HEK293 (cell line): ENCODE data around the gene ADRM1.
A peak's percentile ranks its signal among the peaks of the same experiment; 100 is the strongest.

Experiments
- CTCF ChIA-PET: fragments of 350-600 bp; formaldehyde crosslinking; extraction: SDS; loops from one replicate; lab custom pipeline; 2021; ENCODE audit warnings: antibody characterized with exemption; lab: Yijun Ruan, JAX
- POLR2A ChIA-PET: fragments of 300-600 bp; formaldehyde crosslinking; extraction: SDS; loops from one replicate; lab custom pipeline; 2020; ENCODE audit warnings: antibody characterized with exemption, inconsistent platforms; lab: Yijun Ruan, JAX
- H3K27ac ChIP-seq: fragments of 200-500 bp; sonication (Bioruptor generic); 2 replicates; pipeline ENCODE4 v1.5.1; 2014; ENCODE audit warnings: low read depth, low read length, control low read depth, inconsistent platforms; ENCODE audit errors: extremely low read depth
- H3K36me3 ChIP-seq, 2 experiments: fragments of 200-500 bp in 1 of 2; sonication (Bioruptor generic) in 1 of 2; 1 replicate in 1 of 2; 2 replicates in 1 of 2; pipeline ENCODE4 v1.5.1; 2014 to 2017; ENCODE audit warnings: inconsistent platforms in 2 of 2, low read length in 2 of 2; ENCODE audit not compliant: control insufficient read depth in 2 of 2, insufficient read depth in 1 of 2
- H3K4me1 ChIP-seq: fragments of 200-500 bp; sonication (Bioruptor generic); 2 replicates; pipeline ENCODE4 v1.5.1; 2014; ENCODE audit warnings: mild to moderate bottlenecking, low read length, inconsistent platforms; ENCODE audit not compliant: control insufficient read depth, insufficient read depth
- H3K4me3 ChIP-seq: 2 replicates; pipeline ENCODE4 v1.5.1; 2011; ENCODE audit warnings: low read depth, mild to moderate bottlenecking, control low read depth, low read length, moderate library complexity
- H3K9me3 ChIP-seq: fragments of 200-500 bp; sonication (Bioruptor generic); 2 replicates; pipeline ENCODE4 v1.5.1; 2014; ENCODE audit warnings: low read depth, low read length, inconsistent platforms; ENCODE audit not compliant: control insufficient read depth, insufficient read depth
- BCL11B ChIP-seq: fragments of 450-650 bp; formaldehyde crosslinking; IDR thresholded peaks from 2 replicates; pipeline ENCODE4 v1.5.1; 2016; ENCODE audit warnings: low read depth, missing biosample characterization, missing genetic modification characterization
- EGR2 ChIP-seq: fragments of 450-650 bp; formaldehyde crosslinking; IDR thresholded peaks from 2 replicates; pipeline ENCODE4 v1.5.1; 2016; ENCODE audit warnings: low read depth, missing biosample characterization, missing genetic modification characterization
- HIC1 ChIP-seq: fragments of 450-650 bp; formaldehyde crosslinking; IDR thresholded peaks from 2 replicates; pipeline ENCODE4 v1.5.1; 2016; ENCODE audit warnings: missing biosample characterization, missing genetic modification characterization
- SCRT1 ChIP-seq: fragments of 450-650 bp; formaldehyde crosslinking; IDR thresholded peaks from 2 replicates; pipeline ENCODE4 v1.5.1; 2016; ENCODE audit warnings: missing biosample characterization, missing genetic modification characterization, borderline replicate concordance
- SCRT2 ChIP-seq: fragments of 450-650 bp; formaldehyde crosslinking; IDR thresholded peaks from 2 replicates; pipeline ENCODE4 v1.5.1; 2016; ENCODE audit warnings: missing biosample characterization, missing genetic modification characterization
- YY1 ChIP-seq: fragments of 450-650 bp; formaldehyde crosslinking; IDR thresholded peaks from 2 replicates; pipeline ENCODE4 v1.5.1; 2018; ENCODE audit warnings: missing biosample characterization, missing genetic modification characterization
- ZBTB48 ChIP-seq: fragments of 450-650 bp; formaldehyde crosslinking; IDR thresholded peaks from 2 replicates; pipeline ENCODE4 v1.5.1; 2016; ENCODE audit warnings: missing biosample characterization, missing genetic modification characterization
- ZEB2 ChIP-seq: fragments of 450-650 bp; formaldehyde crosslinking; IDR thresholded peaks from 2 replicates; pipeline ENCODE4 v1.5.1; 2016; ENCODE audit warnings: missing biosample characterization, missing genetic modification characterization
- ZFHX2 ChIP-seq: fragments of 450-650 bp; formaldehyde crosslinking; conservative IDR thresholded peaks from 2 replicates; pipeline ENCODE4 v1.5.1; 2016; ENCODE audit warnings: missing biosample characterization, missing genetic modification characterization
- ZNF138 ChIP-seq: fragments of 450-650 bp; formaldehyde crosslinking; IDR thresholded peaks from 2 replicates; pipeline ENCODE4 v1.5.1; 2016; ENCODE audit warnings: missing biosample characterization, missing genetic modification characterization, borderline replicate concordance
- ZNF184 ChIP-seq: fragments of 450-650 bp; IDR thresholded peaks from 2 replicates; pipeline ENCODE4 v1.5.1; 2018; ENCODE audit warnings: missing biosample characterization, mild to moderate bottlenecking, missing genetic modification characterization
- ZNF24 ChIP-seq: fragments of 450-650 bp; formaldehyde crosslinking; IDR thresholded peaks from 2 replicates; pipeline ENCODE4 v1.5.1; 2016; ENCODE audit warnings: missing biosample characterization, missing genetic modification characterization
- ZNF280C ChIP-seq: fragments of 450-650 bp; formaldehyde crosslinking; IDR thresholded peaks from 2 replicates; pipeline ENCODE4 v1.5.1; 2016; ENCODE audit warnings: missing biosample characterization, missing genetic modification characterization
- ZNF366 ChIP-seq: fragments of 450-650 bp; formaldehyde crosslinking; conservative IDR thresholded peaks from 2 replicates; pipeline ENCODE4 v1.5.1; 2016; ENCODE audit warnings: missing biosample characterization, missing genetic modification characterization
- ZNF423 ChIP-seq: fragments of 450-650 bp; formaldehyde crosslinking; IDR thresholded peaks from 2 replicates; pipeline ENCODE4 v1.5.1; 2016; ENCODE audit warnings: missing biosample characterization, missing genetic modification characterization
- ZNF433 ChIP-seq: fragments of 450-650 bp; formaldehyde crosslinking; IDR thresholded peaks from 2 replicates; pipeline ENCODE4 v1.5.1; 2016; ENCODE audit warnings: missing biosample characterization, missing genetic modification characterization, low read depth
- ZNF560 ChIP-seq: fragments of 450-650 bp; formaldehyde crosslinking; IDR thresholded peaks from 2 replicates; pipeline ENCODE4 v1.5.1; 2017; ENCODE audit warnings: missing biosample characterization, missing genetic modification characterization, borderline replicate concordance
- ZNF624 ChIP-seq: fragments of 450-650 bp; formaldehyde crosslinking; IDR thresholded peaks from 2 replicates; pipeline ENCODE4 v1.5.1; 2017; ENCODE audit warnings: missing biosample characterization, missing genetic modification characterization
- ZNF664 ChIP-seq: fragments of 450-650 bp; formaldehyde crosslinking; IDR thresholded peaks from 2 replicates; pipeline ENCODE4 v1.5.1; 2016; ENCODE audit warnings: missing biosample characterization, missing genetic modification characterization
- ZNF707 ChIP-seq: fragments of 450-650 bp; formaldehyde crosslinking; IDR thresholded peaks from 2 replicates; pipeline ENCODE4 v1.5.1; 2016; ENCODE audit warnings: missing biosample characterization, missing genetic modification characterization
- ZNF76 ChIP-seq: fragments of 450-650 bp; formaldehyde crosslinking; IDR thresholded peaks from 2 replicates; pipeline ENCODE4; 2016; ENCODE audit warnings: low read depth, missing biosample characterization, missing genetic modification characterization, borderline replicate concordance
- TF ChIP-seq, protein P1 (sequence below): fragments of 450-650 bp; formaldehyde crosslinking; IDR thresholded peaks from 2 replicates; pipeline ENCODE4 v1.5.1; 2016; ENCODE audit warnings: missing biosample characterization, missing genetic modification characterization

ADRM1 gene

DNA sequence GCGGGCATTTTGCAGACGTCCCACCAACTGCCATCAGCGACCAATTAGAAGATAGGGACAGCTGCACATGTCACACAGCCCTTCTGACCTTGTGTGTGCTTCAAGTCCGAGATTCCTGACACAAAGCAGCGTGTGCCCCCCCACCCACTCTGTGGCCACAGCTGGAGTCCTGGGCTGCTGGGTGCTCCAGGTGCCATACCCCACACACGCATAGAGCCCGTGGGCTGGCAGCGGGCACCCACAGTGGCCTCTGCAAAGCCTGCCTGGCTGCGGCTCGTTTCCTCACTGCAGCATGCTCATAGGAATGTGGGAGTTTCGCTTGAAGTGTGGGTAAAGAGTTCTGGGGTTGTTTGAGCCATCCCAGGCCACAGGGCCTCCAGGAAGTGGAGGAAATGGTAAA lies 2.5 kb upstream of the ADRM1 start:
- POLR2A ChIA-PET: no interaction called here
- TF ChIP-seq, protein P1, sequence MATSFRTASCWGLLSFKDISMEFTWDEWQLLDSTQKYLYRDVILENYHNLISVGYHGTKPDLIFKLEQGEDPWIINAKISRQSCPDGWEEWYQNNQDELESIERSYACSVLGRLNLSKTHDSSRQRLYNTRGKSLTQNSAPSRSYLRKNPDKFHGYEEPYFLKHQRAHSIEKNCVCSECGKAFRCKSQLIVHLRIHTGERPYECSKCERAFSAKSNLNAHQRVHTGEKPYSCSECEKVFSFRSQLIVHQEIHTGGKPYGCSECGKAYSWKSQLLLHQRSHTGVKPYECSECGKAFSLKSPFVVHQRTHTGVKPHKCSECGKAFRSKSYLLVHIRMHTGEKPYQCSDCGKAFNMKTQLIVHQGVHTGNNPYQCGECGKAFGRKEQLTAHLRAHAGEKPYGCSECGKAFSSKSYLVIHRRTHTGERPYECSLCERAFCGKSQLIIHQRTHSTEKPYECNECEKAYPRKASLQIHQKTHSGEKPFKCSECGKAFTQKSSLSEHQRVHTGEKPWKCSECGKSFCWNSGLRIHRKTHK (tag by site-specific recombination): no peak
- TF ChIP-seq ZFHX2: peak; percentile 34
- peak; percentile 64 for TF ChIP-seq EGR2 (tag by site-specific recombination)
- TF ChIP-seq HIC1 (tag by site-specific recombination): no peak
- no peak for TF ChIP-seq ZNF76 (tag by site-specific recombination)
- TF ChIP-seq, all 188 proteins: peak for 2
- Histone ChIP-seq H3K4me1 (peaks cover 8% of the 10 kb centered on the region), H3K9me3 (no peaks in the 10 kb centered on the region), H3K4me3 (no peak overlapping the region), H3K27ac (no peak overlapping the region), H3K36me3 (peaks cover 0 to 55% of the 10 kb centered on the region in 2 experiments; a peak in 1 of 3 replicates)
- CTCF ChIA-PET: interaction anchor here (0.6 to 3.0 kb wide), 11 partner anchors 69 to 507 kb away, joined by 3 to 32 read pairs (median 3); no protein-coding TSS in a partner anchor

- CTCF ChIA-PET: interaction anchor here (0.6 to 3.0 kb wide), 12 partner anchors 63 to 620 kb away, joined by 3 to 32 read pairs (median 3); no protein-coding TSS in a partner anchor
- no peaks in the 10 kb centered on the region for H3K9me3 ChIP-seq
- peaks cover 0 to 55% of the 10 kb centered on the region in 2 experiments; a peak in 1 of 3 replicates for H3K36me3 ChIP-seq
- TF ChIP-seq ZNF707: no peak
- TF ChIP-seq, protein P1 (tag by site-specific recombination): no peak
- no peak for TF ChIP-seq SCRT1 (tag by site-specific recombination)
- POLR2A ChIA-PET: interaction anchor here (0.7 to 1.1 kb wide), 2 partner anchors 65 to 106 kb away, joined by 3 read pairs; no protein-coding TSS in a partner anchor
- H3K27ac ChIP-seq: no peak overlapping the region
- H3K4me1 ChIP-seq: peaks cover 8% of the 10 kb centered on the region
- H3K4me3 ChIP-seq: no peak overlapping the region
Measured at GRCh38 chr20:62301111-62301668, 1.6 kb upstream of the ADRM1 start.

DNA sequence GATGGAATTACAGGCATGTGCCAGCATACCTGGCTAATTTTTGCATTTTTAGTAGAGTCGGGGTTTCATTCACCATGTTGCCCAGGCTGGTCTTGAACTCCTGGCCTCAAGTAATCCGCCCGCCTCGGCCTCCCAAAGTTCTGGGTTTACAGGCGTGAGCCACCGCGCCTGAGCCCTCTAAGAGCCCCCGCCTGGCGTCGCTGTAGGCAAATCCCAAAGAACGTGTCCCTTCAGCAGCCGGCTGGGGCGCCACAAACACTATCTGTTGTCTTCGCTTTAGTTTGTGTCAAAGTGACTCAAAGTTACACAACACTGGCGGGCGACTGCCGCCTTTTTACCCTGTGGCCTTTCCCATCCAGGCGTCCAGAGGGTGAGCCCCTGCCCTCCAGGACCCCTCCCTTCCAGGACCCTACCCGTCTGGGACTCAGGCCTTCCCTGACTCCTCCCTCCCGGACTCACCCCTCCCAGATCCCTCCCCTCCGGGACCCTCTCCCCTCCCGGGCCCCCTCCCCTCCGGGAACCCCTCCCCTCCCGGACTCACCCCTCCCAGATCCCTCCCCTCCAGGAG lies 940 bp upstream of the ADRM1 start:
- ChIA-PET POLR2A (interaction anchor here (0.6 to 1.2 kb wide), 8 partner anchors 48 to 489 kb away, joined by 3 to 15 read pairs (median 4); partner anchors contain the start of genes LAMA5 and RPS21), CTCF (interaction anchor here (0.6 to 3.0 kb wide), 9 partner anchors 65 to 198 kb away, joined by 3 to 32 read pairs (median 4); no protein-coding TSS in a partner anchor)
- Histone ChIP-seq H3K9me3 (no peaks in the 10 kb centered on the region), H3K4me3 (peak overlapping the region; percentile 65), H3K27ac (peak overlapping the region; percentile 91; the same call in 1 of the 2 replicates), H3K4me1 (peaks cover 8% of the 10 kb centered on the region), H3K36me3 (peaks cover 0 to 56% of the 10 kb centered on the region in 2 experiments; a peak in 1 of 3 replicates)
- TF ChIP-seq ZNF366 (tag by site-specific recombination): no peak
- no peak for TF ChIP-seq ZNF138
- TF ChIP-seq ZNF280C (tag by site-specific recombination): no peak
- TF ChIP-seq ZBTB48 (tag by site-specific recombination): peak; percentile 9; the same call in 1 of the 2 replicates
- no peak for TF ChIP-seq ZNF433 (tag by site-specific recombination)
- no peak for TF ChIP-seq ZNF664
- no peak for TF ChIP-seq BCL11B (tag by site-specific recombination)
- 0 out of 2 replicates have a peak, but pooled peaks have one; percentile 25 for TF ChIP-seq YY1 (tag by site-specific recombination)
- peak; percentile 51 for TF ChIP-seq ZNF76 (tag by site-specific recombination)
- TF ChIP-seq ZNF423: 0 out of 2 replicates have a peak, but pooled peaks have one; percentile 10
- no peak for TF ChIP-seq ZNF184 (tag by site-specific recombination)
- no peak for TF ChIP-seq ZNF624 (tag by site-specific recombination)
- TF ChIP-seq ZNF560 (tag by site-specific recombination): no peak
- peak; percentile 62 for TF ChIP-seq ZEB2 (tag by site-specific recombination)
- TF ChIP-seq ZNF24 (tag by site-specific recombination): 0 out of 2 replicates have a peak, but pooled peaks have one; percentile 74
- TF ChIP-seq SCRT2 (tag by site-specific recombination): 0 out of 2 replicates have a peak, but pooled peaks have one; percentile 39
